Measurements from ENCODE around the gene PNLDC1.
A peak's percentile ranks its signal among the peaks of the same experiment; 100 is the strongest.
"Not testable (repeated sequence)": the region's sequence is repeated elsewhere in the genome, so short reads cannot be mapped to it uniquely, and the experiment has no call there.

Gene PNLDC1

GRCh38 chr6:159838020-159838744, 38.1 kb downstream of the PNLDC1 start:
- no peak for DNase-seq (ENCODE audit: low spot score)
- H3K27ac ChIP-seq, result no peak overlapping the region
- POLR2A ChIA-PET (ENCODE audit: low non-redundant PET), result no interaction called here
- no peak for TF ChIP-seq CTCF (conservative IDR thresholded peaks at IDR 0.05; ENCODE audit: low read depth)
- CTCF ChIA-PET, result no interaction called here

- peak; percentile 19 for TF ChIP-seq CTCF (conservative IDR thresholded peaks at IDR 0.05; ENCODE audit: low read depth)
- no peak for DNase-seq (ENCODE audit: low spot score)
- POLR2A ChIA-PET (ENCODE audit: low non-redundant PET), result no interaction called here
- no peak overlapping the region for H3K27ac ChIP-seq
- CTCF ChIA-PET, result interaction anchor here (1.5 kb wide), 1 partner anchor 11 kb away, joined by 3 read pairs; no protein-coding TSS in a partner anchor
Observed at GRCh38 chr6:159842035-159842434, 42.0 kb downstream of the PNLDC1 start.

GRCh38 chr6:159844737-159845645, 44.9 kb downstream of the PNLDC1 start:
- POLR2A ChIA-PET (ENCODE audit: low non-redundant PET), result no interaction called here
- H3K27ac ChIP-seq, result no peak overlapping the region
- DNase-seq (ENCODE audit: low spot score), result no peak
- TF ChIP-seq CTCF (conservative IDR thresholded peaks at IDR 0.05; ENCODE audit: low read depth), result no peak
- CTCF ChIA-PET, result interaction anchor here (0.6 to 1.0 kb wide), 2 partner anchors 18 to 140 kb away, joined by 3 to 6 read pairs; no protein-coding TSS in a partner anchor

GRCh38 chr6:159848552-159848951, 48.5 kb downstream of the PNLDC1 start:
- POLR2A ChIA-PET (ENCODE audit: low non-redundant PET); CTCF ChIA-PET; H3K27ac ChIP-seq; DNase-seq (ENCODE audit: low spot score): not testable (repeated sequence)

GRCh38 chr6:159849851-159850250, 49.8 kb downstream of the PNLDC1 start:
- CTCF ChIA-PET, result not testable (repeated sequence)

GRCh38 chr6:159852877-159853276, 52.8 kb downstream of the PNLDC1 start:
- peak; percentile 41 for TF ChIP-seq CTCF (conservative IDR thresholded peaks at IDR 0.05; ENCODE audit: low read depth)
- POLR2A ChIA-PET (ENCODE audit: low non-redundant PET), result no interaction called here
- H3K27ac ChIP-seq, result no peak overlapping the region
- DNase-seq (ENCODE audit: low spot score), result peak; percentile 30
- CTCF ChIA-PET, result interaction anchor here (0.6 to 1.2 kb wide), 4 partner anchors 12 to 281 kb away, joined by 3 to 5 read pairs (median 4); no protein-coding TSS in a partner anchor

More at GRCh38 chr6:159849851-159850250, 49.8 kb downstream of the PNLDC1 start:
- POLR2A ChIA-PET (ENCODE audit: low non-redundant PET); DNase-seq (ENCODE audit: low spot score); H3K27ac ChIP-seq: not testable (repeated sequence)

GRCh38 chr6:159853754-159854153, 53.7 kb downstream of the PNLDC1 start:
- DNase-seq (ENCODE audit: low spot score), result no peak
- no peak for TF ChIP-seq CTCF (conservative IDR thresholded peaks at IDR 0.05; ENCODE audit: low read depth)
- POLR2A ChIA-PET (ENCODE audit: low non-redundant PET), result no interaction called here
- H3K27ac ChIP-seq, result no peak overlapping the region
- CTCF ChIA-PET, result interaction anchor here (0.7 to 0.9 kb wide), 3 partner anchors 12 to 641 kb away, joined by 3 to 4 read pairs (median 4); no protein-coding TSS in a partner anchor
